ENCODE results near the gene FAM168A. TPM values are rescaled to one million over a fixed set of nuclear protein-coding genes. Genes with fewer than 3 reads are reported as not detected.

Gene FAM168A
- total RNA-seq, 1 experiment from 2014 or later = 25.9 TPM

DNA sequence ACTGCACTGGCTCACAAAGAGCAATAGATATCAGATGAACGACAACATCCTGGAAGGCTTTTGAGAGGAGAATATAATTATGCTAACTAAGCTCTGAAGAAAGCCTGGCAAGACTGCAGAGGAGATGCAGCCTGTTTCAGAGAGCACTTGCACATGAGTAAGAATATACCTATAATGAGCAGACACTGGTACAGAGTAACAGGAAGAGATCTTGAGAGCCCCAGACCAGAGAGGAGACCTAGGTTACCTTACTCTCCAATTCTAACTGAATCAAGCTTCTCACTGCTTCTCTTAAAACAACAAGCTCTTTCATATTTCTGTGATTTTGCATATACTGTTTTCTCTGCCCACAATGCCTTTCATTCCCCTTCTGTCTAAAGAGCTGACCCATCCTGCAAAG is 66.5 kb downstream of the FAM168A start:
- ATAC-seq = no peak
- no peaks in the 10 kb centered on the region for H3K36me3 Mint-ChIP-seq
- peak overlapping the region; percentile 68 for H3K27ac Mint-ChIP-seq
- peaks cover 73% of the 10 kb centered on the region for H3K4me1 Mint-ChIP-seq
- TF ChIP-seq, protein P1, sequence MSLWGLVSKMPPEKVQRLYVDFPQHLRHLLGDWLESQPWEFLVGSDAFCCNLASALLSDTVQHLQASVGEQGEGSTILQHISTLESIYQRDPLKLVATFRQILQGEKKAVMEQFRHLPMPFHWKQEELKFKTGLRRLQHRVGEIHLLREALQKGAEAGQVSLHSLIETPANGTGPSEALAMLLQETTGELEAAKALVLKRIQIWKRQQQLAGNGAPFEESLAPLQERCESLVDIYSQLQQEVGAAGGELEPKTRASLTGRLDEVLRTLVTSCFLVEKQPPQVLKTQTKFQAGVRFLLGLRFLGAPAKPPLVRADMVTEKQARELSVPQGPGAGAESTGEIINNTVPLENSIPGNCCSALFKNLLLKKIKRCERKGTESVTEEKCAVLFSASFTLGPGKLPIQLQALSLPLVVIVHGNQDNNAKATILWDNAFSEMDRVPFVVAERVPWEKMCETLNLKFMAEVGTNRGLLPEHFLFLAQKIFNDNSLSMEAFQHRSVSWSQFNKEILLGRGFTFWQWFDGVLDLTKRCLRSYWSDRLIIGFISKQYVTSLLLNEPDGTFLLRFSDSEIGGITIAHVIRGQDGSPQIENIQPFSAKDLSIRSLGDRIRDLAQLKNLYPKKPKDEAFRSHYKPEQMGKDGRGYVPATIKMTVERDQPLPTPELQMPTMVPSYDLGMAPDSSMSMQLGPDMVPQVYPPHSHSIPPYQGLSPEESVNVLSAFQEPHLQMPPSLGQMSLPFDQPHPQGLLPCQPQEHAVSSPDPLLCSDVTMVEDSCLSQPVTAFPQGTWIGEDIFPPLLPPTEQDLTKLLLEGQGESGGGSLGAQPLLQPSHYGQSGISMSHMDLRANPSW (CRISPR knock-in tag; conservative IDR thresholded peaks at IDR 0.05; ENCODE audit: low read depth) = no peak
- TF ChIP-seq KAT7 (CRISPR knock-in tag; IDR thresholded peaks at IDR 0.05; ENCODE audit: borderline replicate concordance) (no peak), CREB1 (CRISPR knock-in tag; IDR thresholded peaks at IDR 0.05) (no peak), ZNF396 (CRISPR knock-in tag; IDR thresholded peaks at IDR 0.05; ENCODE audit: borderline replicate concordance) (no peak), FOXP1 (CRISPR knock-in tag; IDR thresholded peaks at IDR 0.05; ENCODE audit: borderline replicate concordance) (no peak), NR3C1 (CRISPR knock-in tag; conservative IDR thresholded peaks at IDR 0.05; ENCODE audit: low read depth) (no peak), ZNF121 (CRISPR knock-in tag; IDR thresholded peaks at IDR 0.05) (no peak)
- TF ChIP-seq, protein P2, sequence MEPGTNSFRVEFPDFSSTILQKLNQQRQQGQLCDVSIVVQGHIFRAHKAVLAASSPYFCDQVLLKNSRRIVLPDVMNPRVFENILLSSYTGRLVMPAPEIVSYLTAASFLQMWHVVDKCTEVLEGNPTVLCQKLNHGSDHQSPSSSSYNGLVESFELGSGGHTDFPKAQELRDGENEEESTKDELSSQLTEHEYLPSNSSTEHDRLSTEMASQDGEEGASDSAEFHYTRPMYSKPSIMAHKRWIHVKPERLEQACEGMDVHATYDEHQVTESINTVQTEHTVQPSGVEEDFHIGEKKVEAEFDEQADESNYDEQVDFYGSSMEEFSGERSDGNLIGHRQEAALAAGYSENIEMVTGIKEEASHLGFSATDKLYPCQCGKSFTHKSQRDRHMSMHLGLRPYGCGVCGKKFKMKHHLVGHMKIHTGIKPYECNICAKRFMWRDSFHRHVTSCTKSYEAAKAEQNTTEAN (CRISPR knock-in tag; IDR thresholded peaks at IDR 0.05) = no peak
- TF ChIP-seq, protein P3, sequence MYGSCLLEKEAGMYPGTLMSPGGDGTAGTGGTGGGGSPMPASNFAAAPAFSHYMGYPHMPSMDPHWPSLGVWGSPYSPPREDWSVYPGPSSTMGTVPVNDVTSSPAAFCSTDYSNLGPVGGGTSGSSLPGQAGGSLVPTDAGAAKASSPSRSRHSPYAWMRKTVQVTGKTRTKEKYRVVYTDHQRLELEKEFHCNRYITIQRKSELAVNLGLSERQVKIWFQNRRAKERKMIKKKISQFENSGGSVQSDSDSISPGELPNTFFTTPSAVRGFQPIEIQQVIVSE (CRISPR knock-in tag; IDR thresholded peaks at IDR 0.05; ENCODE audit: borderline replicate concordance) = no peak
- TF ChIP-seq, protein P4, sequence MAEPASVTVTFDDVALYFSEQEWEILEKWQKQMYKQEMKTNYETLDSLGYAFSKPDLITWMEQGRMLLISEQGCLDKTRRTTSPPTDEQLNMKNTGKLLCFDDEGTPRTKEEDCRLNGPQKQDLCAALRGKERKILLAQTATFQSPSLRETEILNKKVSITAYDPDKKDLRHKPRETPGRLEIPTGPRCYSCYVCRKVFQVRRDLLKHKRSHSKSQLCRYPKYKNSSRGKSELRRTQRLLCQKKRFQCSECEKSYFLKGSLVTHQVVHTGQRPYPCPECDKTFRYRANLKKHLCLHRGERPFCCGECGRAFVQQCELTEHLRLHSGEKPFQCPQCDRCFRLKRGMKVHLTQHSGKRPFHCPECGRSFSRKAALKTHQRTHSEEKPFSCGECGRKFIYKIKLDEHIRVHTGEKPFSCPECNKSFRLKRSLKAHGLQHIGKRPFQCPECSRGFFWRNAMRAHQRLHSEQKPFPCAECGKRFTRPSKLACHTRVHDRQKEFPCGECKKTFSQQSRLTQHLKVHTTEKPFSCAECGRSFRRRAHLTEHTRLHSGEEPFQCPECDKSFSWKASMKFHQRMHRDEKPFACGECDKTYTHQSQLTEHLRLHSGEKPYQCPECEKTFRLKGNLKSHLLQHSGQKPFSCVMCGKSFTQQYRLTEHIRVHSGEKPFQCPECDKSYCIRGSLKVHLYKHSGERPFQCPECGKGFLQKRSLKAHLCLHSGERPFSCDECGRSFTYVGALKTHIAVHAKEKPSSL (CRISPR knock-in tag; conservative IDR thresholded peaks at IDR 0.05) = no peak
- ChIA-PET CTCF (interaction anchor here (0.6 to 3.0 kb wide), 8 partner anchors 17 to 130 kb away, joined by 3 to 8 read pairs (median 4); partner anchors contain the start of gene PLEKHB1), POLR2A (no interaction called here)
- DNase-seq (ENCODE audit: low spot score) = no peak
- H3K27me3 Mint-ChIP-seq (ENCODE audit: low read depth) = no peaks in the 10 kb centered on the region
- no peak overlapping the region for H3K4me3 Mint-ChIP-seq
- H3K9me3 Mint-ChIP-seq = no peaks in the 10 kb centered on the region

DNA sequence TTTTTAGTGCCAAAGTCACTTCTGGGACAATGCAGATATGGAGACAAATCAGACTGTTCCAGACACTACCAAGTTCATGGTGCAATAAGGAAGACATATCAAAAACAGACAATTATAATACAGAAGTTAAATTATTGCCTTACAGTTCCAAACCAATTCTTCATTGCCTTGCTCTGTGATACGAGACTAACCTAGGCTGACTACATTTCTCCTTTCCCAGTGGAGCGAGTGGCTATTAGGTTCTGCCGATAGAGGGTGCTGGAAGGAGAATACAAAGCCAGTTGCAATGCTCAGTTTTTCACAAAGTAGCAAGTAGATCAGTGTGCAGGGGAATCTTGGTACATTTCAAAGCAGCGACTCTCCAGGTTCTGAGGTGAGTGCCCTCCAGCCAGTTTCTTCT is 67.8 kb downstream of the FAM168A start:
- CTCF ChIA-PET = interaction anchor here (0.6 to 3.0 kb wide), 12 partner anchors 9 to 131 kb away, joined by 3 to 15 read pairs (median 3); no protein-coding TSS in a partner anchor
- POLR2A ChIA-PET = no interaction called here
- H3K4me3 Mint-ChIP-seq = no peak overlapping the region
- DNase-seq (ENCODE audit: low spot score) = peak; percentile 47
- H3K9me3 Mint-ChIP-seq = peaks cover 1% of the 10 kb centered on the region
- peaks cover 79% of the 10 kb centered on the region for H3K4me1 Mint-ChIP-seq
- peaks cover 1% of the 10 kb centered on the region for H3K36me3 Mint-ChIP-seq
- peak overlapping the region; percentile 60 for H3K27ac Mint-ChIP-seq
- H3K27me3 Mint-ChIP-seq (ENCODE audit: low read depth) = no peaks in the 10 kb centered on the region
- peak; percentile 79 for ATAC-seq
- no peak for TF ChIP-seq IRF2 (CRISPR knock-in tag; IDR thresholded peaks at IDR 0.05; ENCODE audit: borderline replicate concordance, low read depth)
- TF ChIP-seq ZNF423 (CRISPR knock-in tag; IDR thresholded peaks at IDR 0.05) = no peak
- TF ChIP-seq ATF1 (CRISPR knock-in tag; IDR thresholded peaks at IDR 0.05) = no peak
- TF ChIP-seq, protein P5, sequence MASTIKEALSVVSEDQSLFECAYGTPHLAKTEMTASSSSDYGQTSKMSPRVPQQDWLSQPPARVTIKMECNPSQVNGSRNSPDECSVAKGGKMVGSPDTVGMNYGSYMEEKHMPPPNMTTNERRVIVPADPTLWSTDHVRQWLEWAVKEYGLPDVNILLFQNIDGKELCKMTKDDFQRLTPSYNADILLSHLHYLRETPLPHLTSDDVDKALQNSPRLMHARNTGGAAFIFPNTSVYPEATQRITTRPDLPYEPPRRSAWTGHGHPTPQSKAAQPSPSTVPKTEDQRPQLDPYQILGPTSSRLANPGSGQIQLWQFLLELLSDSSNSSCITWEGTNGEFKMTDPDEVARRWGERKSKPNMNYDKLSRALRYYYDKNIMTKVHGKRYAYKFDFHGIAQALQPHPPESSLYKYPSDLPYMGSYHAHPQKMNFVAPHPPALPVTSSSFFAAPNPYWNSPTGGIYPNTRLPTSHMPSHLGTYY (CRISPR knock-in tag; IDR thresholded peaks at IDR 0.05) = no peak
- TF ChIP-seq NFYB (CRISPR knock-in tag; conservative IDR thresholded peaks at IDR 0.05; ENCODE audit: low read depth) = no peak
- TF ChIP-seq NR1H2 (CRISPR knock-in tag; IDR thresholded peaks at IDR 0.05) = no peak
- TF ChIP-seq RELA (CRISPR knock-in tag; IDR thresholded peaks at IDR 0.05; ENCODE audit: borderline replicate concordance) = no peak
- TF ChIP-seq, protein P6, sequence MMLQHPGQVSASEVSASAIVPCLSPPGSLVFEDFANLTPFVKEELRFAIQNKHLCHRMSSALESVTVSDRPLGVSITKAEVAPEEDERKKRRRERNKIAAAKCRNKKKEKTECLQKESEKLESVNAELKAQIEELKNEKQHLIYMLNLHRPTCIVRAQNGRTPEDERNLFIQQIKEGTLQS (CRISPR knock-in tag; conservative IDR thresholded peaks at IDR 0.05) = no peak
- TF ChIP-seq, protein P2 (CRISPR knock-in tag; IDR thresholded peaks at IDR 0.05) = no peak
- TF ChIP-seq TEAD1 (CRISPR knock-in tag; IDR thresholded peaks at IDR 0.05) = no peak
- no peak for TF ChIP-seq ELF4 (CRISPR knock-in tag; IDR thresholded peaks at IDR 0.05; ENCODE audit: low read depth)
- no peak for TF ChIP-seq TCF7 (CRISPR knock-in tag; IDR thresholded peaks at IDR 0.05; ENCODE audit: low read depth)
- no peak for TF ChIP-seq TEAD4 (CRISPR knock-in tag; IDR thresholded peaks at IDR 0.05)
- TF ChIP-seq, protein P7, sequence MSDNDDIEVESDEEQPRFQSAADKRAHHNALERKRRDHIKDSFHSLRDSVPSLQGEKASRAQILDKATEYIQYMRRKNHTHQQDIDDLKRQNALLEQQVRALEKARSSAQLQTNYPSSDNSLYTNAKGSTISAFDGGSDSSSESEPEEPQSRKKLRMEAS (CRISPR knock-in tag; IDR thresholded peaks at IDR 0.05) = no peak
